Keratinocyte (primary cell): ENCODE measurements around the gene ACYP2.

Experiments
- EZH2 ChIP-seq: IDR thresholded peaks from one replicate; pipeline ENCODE4 v1.6.1; 2012; ENCODE audit warnings: inconsistent platforms, mild to moderate bottlenecking, low read length, moderate library complexity
- TF ChIP-seq, protein P1 (sequence below), 3 experiments: IDR thresholded peaks in 1 of 3; conservative IDR thresholded peaks in 1 of 3; optimal IDR thresholded peaks in 1 of 3; 2 replicates in 2 of 3; 3 replicates in 1 of 3; pipeline versions ENCODE3 to v1.5.1; 2011; ENCODE audit warnings: low read length in 3 of 3, mild to moderate bottlenecking in 3 of 3, moderate library complexity in 2 of 3, control low read depth in 1 of 3, inconsistent platforms in 1 of 3; ENCODE audit not compliant: insufficient read depth in 2 of 3; ENCODE audit errors: extremely low read depth in 1 of 3

GRCh38 chr2:54262015-54262765, 146.8 kb downstream of the ACYP2 start:
- TF ChIP-seq, protein P1, sequence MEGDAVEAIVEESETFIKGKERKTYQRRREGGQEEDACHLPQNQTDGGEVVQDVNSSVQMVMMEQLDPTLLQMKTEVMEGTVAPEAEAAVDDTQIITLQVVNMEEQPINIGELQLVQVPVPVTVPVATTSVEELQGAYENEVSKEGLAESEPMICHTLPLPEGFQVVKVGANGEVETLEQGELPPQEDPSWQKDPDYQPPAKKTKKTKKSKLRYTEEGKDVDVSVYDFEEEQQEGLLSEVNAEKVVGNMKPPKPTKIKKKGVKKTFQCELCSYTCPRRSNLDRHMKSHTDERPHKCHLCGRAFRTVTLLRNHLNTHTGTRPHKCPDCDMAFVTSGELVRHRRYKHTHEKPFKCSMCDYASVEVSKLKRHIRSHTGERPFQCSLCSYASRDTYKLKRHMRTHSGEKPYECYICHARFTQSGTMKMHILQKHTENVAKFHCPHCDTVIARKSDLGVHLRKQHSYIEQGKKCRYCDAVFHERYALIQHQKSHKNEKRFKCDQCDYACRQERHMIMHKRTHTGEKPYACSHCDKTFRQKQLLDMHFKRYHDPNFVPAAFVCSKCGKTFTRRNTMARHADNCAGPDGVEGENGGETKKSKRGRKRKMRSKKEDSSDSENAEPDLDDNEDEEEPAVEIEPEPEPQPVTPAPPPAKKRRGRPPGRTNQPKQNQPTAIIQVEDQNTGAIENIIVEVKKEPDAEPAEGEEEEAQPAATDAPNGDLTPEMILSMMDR (optimal IDR thresholded peaks at IDR 0.05 in 1 of 3, IDR thresholded peaks at IDR 0.05 in 1 of 3, conservative IDR thresholded peaks at IDR 0.05 in 1 of 3; ENCODE audit: extremely low read depth in 1 of 3, insufficient read depth in 2 of 3, low read length in 3 of 3), result no peak
- TF ChIP-seq EZH2, result no peak
